ENCODE measurements around the gene CHST3. TPM values are rescaled to one million over a fixed set of nuclear protein-coding genes. Genes with fewer than 3 reads are reported as not detected.

Gene CHST3
- total RNA-seq, 1 experiment from 2014 or later = 10.0 TPM

DNA sequence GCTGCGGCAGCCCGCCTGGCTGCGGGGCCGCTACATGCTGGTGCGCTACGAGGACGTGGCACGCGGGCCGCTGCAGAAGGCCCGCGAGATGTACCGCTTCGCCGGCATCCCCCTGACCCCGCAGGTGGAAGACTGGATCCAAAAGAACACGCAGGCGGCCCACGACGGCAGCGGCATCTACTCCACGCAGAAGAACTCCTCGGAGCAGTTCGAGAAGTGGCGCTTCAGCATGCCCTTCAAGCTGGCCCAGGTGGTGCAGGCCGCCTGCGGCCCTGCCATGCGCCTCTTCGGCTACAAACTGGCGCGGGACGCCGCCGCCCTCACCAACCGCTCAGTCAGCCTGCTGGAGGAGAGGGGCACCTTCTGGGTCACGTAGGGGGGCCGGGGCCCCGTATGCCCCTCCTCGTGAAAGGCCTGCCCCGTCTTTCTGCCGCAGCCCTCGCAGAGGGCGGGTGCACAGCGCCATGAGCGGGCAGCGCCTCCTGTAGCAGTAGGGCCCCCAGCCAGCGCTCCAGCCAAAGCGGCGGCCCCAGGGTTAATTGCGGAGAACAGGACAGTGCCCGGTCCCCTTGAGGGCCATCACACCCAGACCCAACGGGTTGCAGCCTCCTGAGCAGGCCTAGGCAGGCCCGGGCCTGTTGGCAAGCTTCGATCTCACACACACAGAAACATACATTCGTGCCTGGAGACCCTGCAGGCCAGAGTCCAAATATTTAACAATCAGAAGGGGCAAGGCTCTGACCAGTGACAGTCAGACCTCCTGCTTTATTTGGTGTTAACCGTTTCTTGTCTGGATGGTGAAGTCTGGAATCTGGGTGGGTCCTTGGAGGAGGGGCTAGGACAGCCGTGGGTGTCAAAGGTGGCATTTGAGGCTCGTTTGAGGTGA lies 44.1 kb downstream of the CHST3 start:
- Histone ChIP-seq H3K9me3 (ENCODE audit: low read depth, low read length, poor library complexity, severe bottlenecking) (no peaks in the 10 kb centered on the region), H3K4me3 (ENCODE audit: low read depth, low read length, poor library complexity, severe bottlenecking) (no peak overlapping the region), H3K4me1 (ENCODE audit: insufficient read depth, low read length, poor library complexity, severe bottlenecking) (peaks cover 15% of the 10 kb centered on the region), H3K36me3 (ENCODE audit: insufficient read depth, low read length, poor library complexity, severe bottlenecking) (no peaks in the 10 kb centered on the region), H3K27ac (ENCODE audit: low read depth, low read length, poor library complexity, severe bottlenecking) (no peak overlapping the region), H3K27me3 (replicated peaks; ENCODE audit: insufficient read depth, low read depth, low read length, poor library complexity) (no peaks in the 10 kb centered on the region)
- POLR2A ChIA-PET (ENCODE audit: low non-redundant PET) = no interaction called here
- CTCF ChIA-PET = no interaction called here
- BruUV-seq (replicated peaks) = no TSS peak
- intact Hi-C loops (cut with micrococcal nuclease; ENCODE audit: unreplicated experiment) = no loop called here
- TF ChIP-seq EZH2 (IDR thresholded peaks at IDR 0.05; ENCODE audit: borderline replicate concordance, low read depth, low read length, poor library complexity, severe bottlenecking) (no peak), CTCF (conservative IDR thresholded peaks at IDR 0.05; ENCODE audit: low read depth, low read length) (no peak)
- DNase-seq (ENCODE audit: low spot score) = no peak

- H3K4me1 ChIP-seq (ENCODE audit: insufficient read depth, low read length, poor library complexity, severe bottlenecking) = peaks cover 15% of the 10 kb centered on the region
Measured at GRCh38 chr10:72009051-72009424, 44.8 kb downstream of the CHST3 start.

GRCh38 chr10:72009425-72010081 lies 45.4 kb downstream of the CHST3 start:
- peak; percentile 56 for DNase-seq (ENCODE audit: low spot score)
- H3K27me3 ChIP-seq (replicated peaks; ENCODE audit: insufficient read depth, low read depth, low read length, poor library complexity) = no peaks in the 10 kb centered on the region
- CTCF ChIA-PET = no interaction called here

More at GRCh38 chr10:72009051-72009424, 44.8 kb downstream of the CHST3 start:
- no TSS peak for BruUV-seq (replicated peaks)
- Histone ChIP-seq H3K36me3 (ENCODE audit: insufficient read depth, low read length, poor library complexity, severe bottlenecking) (no peaks in the 10 kb centered on the region), H3K9me3 (ENCODE audit: low read depth, low read length, poor library complexity, severe bottlenecking) (no peaks in the 10 kb centered on the region), H3K27me3 (replicated peaks; ENCODE audit: insufficient read depth, low read depth, low read length, poor library complexity) (no peaks in the 10 kb centered on the region), H3K27ac (ENCODE audit: low read depth, low read length, poor library complexity, severe bottlenecking) (peak overlapping the region; percentile 73), H3K4me3 (ENCODE audit: low read depth, low read length, poor library complexity, severe bottlenecking) (no peak overlapping the region)
- DNase-seq (ENCODE audit: low spot score) = no peak
- ChIA-PET CTCF (no interaction called here), POLR2A (ENCODE audit: low non-redundant PET) (no interaction called here)
- no peak for TF ChIP-seq CTCF (conservative IDR thresholded peaks at IDR 0.05; ENCODE audit: low read depth, low read length)
- intact Hi-C loops (cut with micrococcal nuclease; ENCODE audit: unreplicated experiment) = no loop called here

More at GRCh38 chr10:72009425-72010081, 45.4 kb downstream of the CHST3 start:
- Histone ChIP-seq H3K4me1 (ENCODE audit: insufficient read depth, low read length, poor library complexity, severe bottlenecking) (peaks cover 15% of the 10 kb centered on the region), H3K27ac (ENCODE audit: low read depth, low read length, poor library complexity, severe bottlenecking) (peak overlapping the region; percentile 73), H3K9me3 (ENCODE audit: low read depth, low read length, poor library complexity, severe bottlenecking) (no peaks in the 10 kb centered on the region), H3K36me3 (ENCODE audit: insufficient read depth, low read length, poor library complexity, severe bottlenecking) (no peaks in the 10 kb centered on the region), H3K4me3 (ENCODE audit: low read depth, low read length, poor library complexity, severe bottlenecking) (no peak overlapping the region)
- no peak for TF ChIP-seq EZH2 (IDR thresholded peaks at IDR 0.05; ENCODE audit: borderline replicate concordance, low read depth, low read length, poor library complexity, severe bottlenecking)
- TF ChIP-seq CTCF (conservative IDR thresholded peaks at IDR 0.05; ENCODE audit: low read depth, low read length) = no peak
- intact Hi-C loops (cut with micrococcal nuclease; ENCODE audit: unreplicated experiment) = no loop called here
- no TSS peak for BruUV-seq (replicated peaks)
- POLR2A ChIA-PET (ENCODE audit: low non-redundant PET) = no interaction called here

Data from A673 (cell line).